MCF 10A (cell line): Measurements from ENCODE around the gene SLC4A1. TPM values are rescaled to one million over a fixed set of nuclear protein-coding genes. Genes with fewer than 3 reads are reported as not detected.

Source experiments
- BruUV-seq: library from RNA; stranded (reverse); fragments of 400-500 nt; replicated peaks from 2 replicates; lab custom pipeline; 2021; lab: Mats Ljungman, UMichigan
- CTCF ChIA-PET: fragments of 300-600 bp; sonication (Branson Sonifier 250); formaldehyde crosslinking; extraction: SDS; loops from one replicate; lab custom pipeline; 2021; ENCODE audit warnings: antibody characterized with exemption, inconsistent platforms; lab: Yijun Ruan, JAX
- POLR2A ChIA-PET: fragments of 300-600, 350-650 bp; sonication (Branson Sonifier 250); formaldehyde crosslinking; extraction: SDS; loops from one replicate; lab custom pipeline; 2020; ENCODE audit warnings: antibody characterized with exemption, inconsistent platforms; lab: Yijun Ruan, JAX
- DNase-seq: peaks from one replicate; pipeline ENCODE4 v3.0.0-alpha.2; 2018; ENCODE audit not compliant: unreplicated experiment
- H3K27ac Mint-ChIP-seq: one replicate; pipeline ENCODE4 v1.8.0; 2022; ENCODE audit warnings: mild to moderate bottlenecking, low read depth, mixed read lengths; ENCODE audit not compliant: unreplicated experiment
- H3K27me3 Mint-ChIP-seq: one replicate; pipeline ENCODE4 v1.8.0; 2022; ENCODE audit warnings: mixed read lengths; ENCODE audit not compliant: insufficient read depth, unreplicated experiment
- H3K36me3 Mint-ChIP-seq: one replicate; pipeline ENCODE4 v1.8.0; 2022; ENCODE audit warnings: mild to moderate bottlenecking, moderate library complexity, mixed read lengths; ENCODE audit not compliant: insufficient read depth, unreplicated experiment
- H3K4me1 Mint-ChIP-seq: one replicate; pipeline ENCODE4 v1.8.0; 2022; ENCODE audit warnings: mixed read lengths; ENCODE audit not compliant: insufficient read depth, unreplicated experiment
- H3K4me3 Mint-ChIP-seq: one replicate; pipeline ENCODE4 v1.8.0; 2022; ENCODE audit warnings: mild to moderate bottlenecking, moderate library complexity, mixed read lengths; ENCODE audit not compliant: unreplicated experiment
- H3K9me3 Mint-ChIP-seq: one replicate; pipeline ENCODE4 v1.8.0; 2022; ENCODE audit warnings: mixed read lengths; ENCODE audit not compliant: unreplicated experiment
- CTCF ChIP-seq: fragments of 200-600 bp; IDR thresholded peaks from one replicate; pipeline ENCODE4 v1.8.0; 2022; ENCODE audit warnings: antibody characterized with exemption, mild to moderate bottlenecking; ENCODE audit not compliant: unreplicated experiment
- intact Hi-C: fragments of 100-400 bp; cut with micrococcal nuclease; formaldehyde crosslinking; loops from 2 replicates; pipeline ENCODE4 v1.14.1; 2022
- total RNA-seq: library from RNA; stranded (reverse); gene quantifications from 2 replicates; pipeline ENCODE4 v1.2.3, GENCODE V29; 2022

Gene SLC4A1
- total RNA-seq, 1 experiment from 2014 or later: not detected

DNA sequence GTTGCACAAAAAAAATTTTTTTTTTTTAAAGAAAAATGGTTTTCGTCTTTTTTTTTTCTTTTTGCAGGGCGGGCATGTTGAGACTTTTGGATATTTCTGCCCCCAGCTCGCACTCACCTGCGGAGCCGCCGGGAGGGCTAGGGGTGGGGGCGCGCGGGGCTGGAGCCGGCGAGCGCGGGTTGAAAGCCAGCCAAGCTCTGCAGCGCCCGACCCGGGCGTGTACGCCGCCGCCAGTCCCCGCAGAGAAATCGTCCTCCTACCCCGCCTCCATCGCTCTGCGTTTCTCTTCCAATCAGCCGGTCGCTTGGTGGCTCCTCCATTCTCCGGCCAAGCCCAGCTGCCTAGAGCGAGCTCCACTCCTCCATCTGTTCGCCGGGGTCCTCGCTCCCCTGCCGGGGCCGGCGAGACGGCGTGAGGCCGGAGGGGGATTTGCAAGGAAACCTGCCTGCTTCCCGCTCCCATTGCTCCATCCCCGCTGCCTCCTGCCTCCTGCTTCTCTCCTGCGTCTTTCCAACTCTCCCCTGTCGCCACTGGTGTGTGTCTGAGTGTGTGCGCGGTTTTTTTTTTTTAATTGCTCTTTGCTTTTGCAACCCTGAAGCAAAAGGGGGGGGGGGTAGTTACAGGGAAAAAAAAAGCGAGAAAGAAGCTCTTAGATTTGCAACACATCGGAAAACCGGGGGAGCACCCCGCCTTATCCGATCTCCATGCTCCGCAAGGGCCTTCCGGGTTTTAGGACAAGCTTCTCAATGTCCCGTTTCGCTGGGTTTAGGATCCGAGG lies 46.7 kb downstream of the SLC4A1 start:
- peak; percentile 80 for DNase-seq
- H3K36me3 Mint-ChIP-seq: peaks cover 22% of the 10 kb centered on the region
- TF ChIP-seq CTCF: no peak
- H3K9me3 Mint-ChIP-seq: no peaks in the 10 kb centered on the region
- peak overlapping the region; percentile 76 for H3K27ac Mint-ChIP-seq
- no TSS peak for BruUV-seq
- intact Hi-C loops: loop anchor here (2.0 kb wide), 1 partner anchor 104 kb away; the partner anchor contains the start of gene SLC25A39
- peaks cover 30% of the 10 kb centered on the region for H3K4me1 Mint-ChIP-seq
- CTCF ChIA-PET: interaction anchor here (0.6 to 1.6 kb wide), 10 partner anchors 29 to 283 kb away, joined by 3 to 6 read pairs (median 4); no protein-coding TSS in a partner anchor
- POLR2A ChIA-PET: interaction anchor here (0.7 to 7.4 kb wide), 28 partner anchors 10 to 457 kb away, joined by 3 to 65 read pairs (median 5); partner anchors contain the start of genes ATXN7L3, GPATCH8, GRN and LSM12
- H3K4me3 Mint-ChIP-seq: peak overlapping the region; percentile 98
- H3K27me3 Mint-ChIP-seq: no peaks in the 10 kb centered on the region

DNA sequence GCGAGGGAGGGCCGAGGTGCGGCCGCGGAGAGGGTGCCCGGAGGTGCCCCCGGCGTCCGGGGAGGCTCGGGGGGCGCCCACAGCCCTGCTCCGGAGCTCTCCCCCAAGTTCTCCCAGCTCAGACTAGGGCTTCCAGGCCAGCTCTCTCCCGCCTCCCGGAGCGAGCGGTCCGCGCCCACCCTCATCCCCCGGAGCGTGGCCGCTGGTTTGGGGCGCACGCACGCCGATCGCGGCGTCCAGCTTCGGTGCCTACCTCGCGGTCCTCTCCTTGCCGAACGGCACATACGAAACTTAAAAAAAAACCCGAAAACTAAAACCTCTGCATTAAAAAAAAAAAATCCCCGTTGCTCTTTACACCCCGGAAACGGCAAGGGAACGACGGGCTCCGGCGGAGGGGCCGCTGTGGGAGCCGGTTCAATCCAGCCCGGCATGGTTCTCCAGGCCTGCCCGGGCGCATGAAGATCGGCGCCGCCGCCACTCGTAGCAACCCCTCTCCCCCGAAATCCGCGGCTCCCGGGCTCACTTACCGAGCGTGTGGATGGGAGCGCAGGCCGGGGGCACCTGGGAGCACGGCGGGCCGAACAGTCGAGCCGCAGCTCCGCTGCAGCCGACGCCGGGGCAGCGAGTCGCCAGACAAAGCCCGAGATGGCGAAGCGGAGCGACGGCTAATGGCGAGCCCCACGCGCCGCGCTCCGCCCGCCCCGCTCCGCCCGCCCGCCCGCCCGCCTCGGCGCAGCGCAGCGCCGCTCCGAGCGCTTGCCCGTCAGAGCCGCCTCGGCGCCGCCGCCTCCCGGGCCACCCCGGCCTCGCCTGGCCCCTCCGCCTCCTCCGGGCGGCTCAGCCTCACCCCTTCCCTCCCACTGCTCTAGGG lies 47.5 kb downstream of the SLC4A1 start:
- CTCF ChIA-PET: interaction anchor here (0.6 to 1.7 kb wide), 5 partner anchors 36 to 212 kb away, joined by 3 to 5 read pairs (median 3); partner anchors contain the start of gene SLC25A39
- Mint-ChIP-seq H3K4me3 (peak overlapping the region; percentile 98), H3K4me1 (peaks cover 30% of the 10 kb centered on the region), H3K36me3 (peaks cover 29% of the 10 kb centered on the region), H3K27ac (peak overlapping the region; percentile 86), H3K27me3 (no peaks in the 10 kb centered on the region), H3K9me3 (no peaks in the 10 kb centered on the region)
- POLR2A ChIA-PET: interaction anchor here (0.6 to 7.4 kb wide), 27 partner anchors 11 to 829 kb away, joined by 3 to 65 read pairs (median 5); partner anchors contain the start of genes ATXN7L3, GPATCH8, GRN and LSM12
- no TSS peak for BruUV-seq
- TF ChIP-seq CTCF: no peak
- intact Hi-C loops: loop anchor here (2.0 kb wide), 1 partner anchor 104 kb away; the partner anchor contains the start of gene SLC25A39
- DNase-seq: peak; percentile 42

GRCh38 chr17:44219616-44220212 lies 48.2 kb downstream of the SLC4A1 start, which contains the start of gene UBTF:
Gene UBTF, minus strand, starts transcription at chr17:44219675. Its CDS starts 1,446 bp downstream, at chr17:44218229.
- BruUV-seq: no TSS peak
- Mint-ChIP-seq H3K4me1 (peaks cover 30% of the 10 kb centered on the region), H3K4me3 (peak within 1 kb of the TSS; percentile 98), H3K9me3 (no peaks in the 10 kb centered on the region), H3K36me3 (peaks cover 37% of the 10 kb centered on the region), H3K27me3 (no peaks in the 10 kb centered on the region), H3K27ac (peak within 1 kb of the TSS; percentile 86)
- CTCF ChIA-PET: interaction anchor here (0.6 to 1.7 kb wide), 6 partner anchors 10 to 213 kb away, joined by 3 to 4 read pairs (median 3); partner anchors contain the start of gene SLC25A39
- no peak for TF ChIP-seq CTCF
- peak; percentile 40 for DNase-seq
- POLR2A ChIA-PET: interaction anchor here (0.6 to 7.4 kb wide), 16 partner anchors 16 to 830 kb away, joined by 3 to 65 read pairs (median 4); partner anchors contain the start of genes ATXN7L3, GRN, RUNDC3A and SLC25A39
- intact Hi-C loops: loop anchor here (2.0 kb wide), 1 partner anchor 105 kb away; the partner anchor contains the start of gene SLC25A39
